HG02759 (cell line): ENCODE measurements around the gene CCDC174.
A peak's percentile ranks its signal among the peaks of the same experiment; 100 is the strongest.
"Not testable (repeated sequence)": the region's sequence is repeated elsewhere in the genome, so short reads cannot be mapped to it uniquely, and the experiment has no call there.

Experiments used
- ATAC-seq: cut with Tn5 transposase; IDR thresholded peaks from one replicate; pipeline ENCODE4 v1.9.1; 2021; ENCODE audit warnings: mild to moderate bottlenecking, moderate library complexity; ENCODE audit not compliant: unreplicated experiment

CCDC174 gene

GRCh38 chr3:14649466-14649865 is 2.1 kb upstream of the CCDC174 start:
- ATAC-seq: no peak

- ATAC-seq: no peak
These were observed 1.4 kb upstream of the CCDC174 start for GRCh38 chr3:14650193-14650592.

- not testable (repeated sequence) for ATAC-seq
These were observed 872 bp downstream of the CCDC174 start for GRCh38 chr3:14652360-14652907.

- no peak for ATAC-seq
These were observed 6.0 kb downstream of the CCDC174 start for GRCh38 chr3:14657579-14657978.

- no peak for ATAC-seq
These were observed 7.4 kb downstream of the CCDC174 start for GRCh38 chr3:14658978-14659377.

- ATAC-seq: no peak
These were observed 9.4 kb downstream of the CCDC174 start for GRCh38 chr3:14660942-14661341.

GRCh38 chr3:14663396-14664135 is 12.0 kb downstream of the CCDC174 start:
- ATAC-seq: no peak

- ATAC-seq: no peak
These were observed 12.6 kb downstream of the CCDC174 start for GRCh38 chr3:14664170-14664569.

- ATAC-seq: no peak
These were observed 21.0 kb downstream of the CCDC174 start for GRCh38 chr3:14672588-14672987.

GRCh38 chr3:14674841-14675240 is 23.3 kb downstream of the CCDC174 start, which contains the start of gene C3orf20:
TSS of gene C3orf20 (plus strand) at chr3:14675141. CDS start at chr3:14682714, 7,573 bp downstream.
- no peak for ATAC-seq

- no peak for ATAC-seq
These were observed 25.3 kb downstream of the CCDC174 start for GRCh38 chr3:14676881-14677280.

- no peak for ATAC-seq
These were observed 26.5 kb downstream of the CCDC174 start for GRCh38 chr3:14678015-14678503.

- ATAC-seq: no peak
These were observed 28.6 kb downstream of the CCDC174 start for GRCh38 chr3:14680115-14680514.

- ATAC-seq: no peak
These were observed 29.2 kb downstream of the CCDC174 start for GRCh38 chr3:14680716-14681115.

- ATAC-seq: no peak
These were observed 32.9 kb downstream of the CCDC174 start for GRCh38 chr3:14684447-14684846.

- ATAC-seq: no peak
These were observed 33.6 kb downstream of the CCDC174 start for GRCh38 chr3:14685179-14685578.

GRCh38 chr3:14687360-14687759 is 35.8 kb downstream of the CCDC174 start:
- peak; percentile 26 for ATAC-seq

- ATAC-seq: no peak
These were observed 37.0 kb downstream of the CCDC174 start for GRCh38 chr3:14688525-14688924.

GRCh38 chr3:14689247-14689980 is 37.9 kb downstream of the CCDC174 start:
- peak; percentile 38 for ATAC-seq

- ATAC-seq: peak; percentile 48
These were observed 39.7 kb downstream of the CCDC174 start for GRCh38 chr3:14691239-14691638.

- no peak for ATAC-seq
These were observed 40.2 kb downstream of the CCDC174 start for GRCh38 chr3:14691719-14692118.
